H1 (cell line): ENCODE measurements around the gene PPM1N. TPM values are rescaled to one million over a fixed set of nuclear protein-coding genes. Genes with fewer than 3 reads are reported as not detected.

Experiments used
- CEBPB ChIP-seq: IDR thresholded peaks from 2 replicates; pipeline ENCODE4 v1.6.1; 2012; ENCODE audit warnings: low read depth, low read length
- CHD1 ChIP-seq: IDR thresholded peaks from 2 replicates; pipeline ENCODE4 v1.6.1; 2012; ENCODE audit warnings: low read depth, low read length, improper control_type of control experiment
- POLR2A ChIP-seq, 2 experiments: IDR thresholded peaks; 1 replicate in 1 of 2; 2 replicates in 1 of 2; pipeline ENCODE4 v1.6.1; 2011; ENCODE audit warnings: low read depth in 2 of 2, low read length in 2 of 2, mild to moderate bottlenecking in 2 of 2; ENCODE audit errors: control extremely low read depth in 1 of 2
- POLR2AphosphoS5 ChIP-seq: IDR thresholded peaks from 2 replicates; pipeline ENCODE4 v1.6.1; 2011; ENCODE audit warnings: low read depth, low read length
- RBBP5 ChIP-seq: IDR thresholded peaks from 2 replicates; pipeline ENCODE4 v1.7.1; 2012; ENCODE audit warnings: low read depth, mild to moderate bottlenecking, inconsistent platforms, low read length, moderate library complexity, borderline replicate concordance
- TAF7 ChIP-seq: optimal IDR thresholded peaks from 2 replicates; pipeline ENCODE3; 2011; ENCODE audit warnings: low read depth, mild to moderate bottlenecking, inconsistent platforms, low read length, moderate library complexity, borderline replicate concordance
- USF2 ChIP-seq: IDR thresholded peaks from 2 replicates; pipeline ENCODE4 v1.6.1; 2011; ENCODE audit warnings: low read length, improper control_type of control experiment
- polyA plus RNA-seq, 7 experiments: library from polyadenylated mRNA; depleted of rRNA in 3 of 7; stranded (reverse) in 5 of 7; unstranded in 2 of 7; fragments of >200 nt in 5 of 7; fragments of 200-250 nt in 2 of 7; gene quantifications; 1 replicate in 5 of 7; 2 replicates in 1 of 7; 4 replicates in 1 of 7; pipeline versions ENCODE4 v1.2.1 to v1.2.3, GENCODE V29; 2011 to 2013; ENCODE audit warnings: missing spikeins in 2 of 7, mixed read lengths in 2 of 7
- total RNA-seq: library from RNA; stranded (reverse); fragmentation: NEBNext Ultra II Directional; extraction: Animal tissue kit (Norgen Biotek cat#: 25700); gene quantifications from 2 replicates; pipeline ENCODE4 v1.2.1, GENCODE V29; 2021

Gene PPM1N
- total and polyA plus RNA-seq, 2 of the 8 experiments (the other 6 are each of a cell fraction or from before 2014, with no cell fraction given): 12.2 to 14.4 TPM

GRCh38 chr19:45528149-45528743 is 30.0 kb downstream of the PPM1N start (continued):
- no peak for TF ChIP-seq CEBPB
- TF ChIP-seq RBBP5: no peak
- no peak for TF ChIP-seq USF2
- no peak for TF ChIP-seq TAF7
- TF ChIP-seq POLR2A (IDR thresholded peaks at IDR 0.05; ENCODE audit: control extremely low read depth in 1 of 2, low read depth in 2 of 2, low read length in 2 of 2): peak in 1 of 2 experiments; percentile 66; a peak in 1 of 3 replicates
- TF ChIP-seq POLR2AphosphoS5: peak; percentile 40
- TF ChIP-seq CHD1: peak; percentile 86
- TF ChIP-seq, all 59 proteins: peak for 11
